M059J (cell line): ENCODE measurements around the gene CCR3. TPM values are rescaled to one million over a fixed set of nuclear protein-coding genes. Genes with fewer than 3 reads are reported as not detected.

ENCODE experiments used
- DNase-seq: peaks from one replicate; pipeline ENCODE4 v3.0.0-alpha.2; 2012; ENCODE audit warnings: low read depth
- total RNA-seq: library from RNA; depleted of rRNA; stranded (reverse); fragments of >200 nt; shearing (Covaris generic); gene quantifications from 2 replicates; pipeline ENCODE4 v1.2.3, GENCODE V29; 2014; rRNA removed

CCR3 gene
- total RNA-seq, 1 experiment from 2014 or later, result 0.20 TPM

- DNase-seq, result no peak
Measured at GRCh38 chr3:46298871-46299607, 56.8 kb downstream of the CCR3 start.

GRCh38 chr3:46299608-46300460 is 57.6 kb downstream of the CCR3 start:
- DNase-seq, result no peak

- DNase-seq, result no peak
Measured at GRCh38 chr3:46300461-46300789, 58.2 kb downstream of the CCR3 start.

DNA sequence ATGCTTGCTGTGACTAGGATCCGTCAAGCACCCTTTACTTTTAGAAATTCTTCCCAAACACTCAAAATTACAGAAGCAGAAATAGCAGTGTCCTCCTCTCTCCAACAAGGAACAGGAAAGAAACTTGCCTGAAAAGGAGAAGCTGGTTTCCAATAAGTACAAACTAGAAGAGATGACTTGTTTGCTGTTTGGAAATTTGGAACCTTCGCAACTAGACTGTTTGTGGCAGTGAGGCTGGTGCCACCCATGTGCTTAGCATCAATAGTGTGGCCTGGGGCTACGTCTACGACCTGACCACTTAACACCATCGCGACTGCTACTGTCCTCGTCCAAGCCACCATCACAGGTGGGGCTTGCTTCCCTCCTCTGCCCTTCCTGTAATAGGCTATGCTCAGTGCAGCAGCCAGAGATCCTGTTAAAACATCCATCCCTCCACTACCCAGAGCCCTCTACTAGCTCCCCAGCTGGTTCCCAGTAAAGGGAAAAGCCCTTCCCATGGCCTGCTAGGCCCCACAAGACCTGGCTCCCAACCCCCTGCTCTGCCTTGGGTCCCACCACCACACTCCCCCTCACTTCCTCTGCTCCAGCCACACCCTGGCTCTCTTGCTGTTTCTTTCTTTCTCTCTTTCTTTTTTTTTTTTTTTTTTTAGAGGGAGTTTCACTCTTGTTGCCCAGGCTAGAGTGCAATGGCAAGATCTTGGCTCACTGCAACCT is 59.0 kb downstream of the CCR3 start:
- DNase-seq, result no peak

GRCh38 chr3:46303240-46303639 is 61.0 kb downstream of the CCR3 start:
- no peak for DNase-seq

DNA sequence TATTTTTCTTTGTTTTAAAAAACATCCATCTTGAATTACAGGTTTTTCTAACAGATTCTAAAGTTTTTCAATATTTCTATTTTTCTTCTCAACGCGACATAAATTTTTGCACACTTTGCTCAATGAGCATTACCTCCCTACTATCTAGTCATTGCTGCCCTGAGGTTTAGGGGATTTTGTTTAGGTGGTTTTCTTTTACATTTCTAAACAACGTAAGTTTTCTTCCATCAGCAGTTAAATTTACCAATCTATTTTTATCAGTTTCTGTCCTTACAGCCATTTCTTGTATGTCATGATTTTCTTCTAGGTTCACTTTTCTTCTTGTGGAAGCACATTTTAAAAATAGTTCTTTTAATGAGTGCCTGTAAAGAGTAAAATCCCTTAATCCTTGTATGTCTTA is 62.5 kb downstream of the CCR3 start:
- no peak for DNase-seq

- no peak for DNase-seq
Measured at GRCh38 chr3:46312991-46313390, 70.7 kb downstream of the CCR3 start.

GRCh38 chr3:46314517-46314916 is 72.3 kb downstream of the CCR3 start:
- no peak for DNase-seq

DNA sequence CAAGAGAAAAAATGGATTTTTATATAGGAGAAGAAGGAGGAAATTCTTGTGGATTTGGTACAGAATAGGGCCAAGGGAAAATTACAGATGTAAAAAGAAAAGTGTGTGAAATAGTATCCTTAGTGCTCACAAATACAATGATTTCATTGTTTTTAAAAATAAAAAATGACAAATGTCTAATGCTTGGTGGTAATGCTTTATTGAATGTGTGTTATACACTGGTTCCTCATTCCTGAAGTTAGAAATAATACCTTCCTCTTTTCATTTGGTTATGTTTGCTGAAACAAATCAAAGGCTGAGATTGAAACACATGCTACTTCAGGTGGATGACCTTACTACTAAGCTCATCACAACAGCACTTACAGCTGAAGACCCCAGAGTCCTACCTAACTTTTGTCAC is 73.9 kb downstream of the CCR3 start:
- no peak for DNase-seq

Other genes starting within 250 kb of the CCR3 start
- gene FYCO1, start 246.6 kb upstream of the CCR3 start, total RNA-seq, result 3.8 and 7.8 TPM in 2 replicates
- not detected in 2 replicates for gene XCR1, start 215.0 kb upstream of the CCR3 start, total RNA-seq
- 5.6 and 7.3 TPM in 2 replicates for gene CCR1, start 34.1 kb upstream of the CCR3 start, total RNA-seq
- gene CCR2, start 111.7 kb downstream of the CCR3 start, total RNA-seq, result 0.12 TPM in 1 of 2 replicates, not detected in the other
- not detected in 2 replicates for gene CCR5, start 128.5 kb downstream of the CCR3 start, total RNA-seq
- gene CCRL2, start 164.8 kb downstream of the CCR3 start, total RNA-seq, result 0.27 and 1.0 TPM in 2 replicates
- 0.30 and 0.52 TPM in 2 replicates for gene LTF, start 222.4 kb downstream of the CCR3 start, total RNA-seq